BE2C (cell line): ENCODE measurements around the gene RANBP3.
"Not testable (repeated sequence)": the region's sequence is repeated elsewhere in the genome, so short reads cannot be mapped to it uniquely, and the experiment has no call there.

ENCODE experiments used
- DNase-seq: peaks from one replicate; pipeline ENCODE4 v3.0.0-alpha.2; 2020
- H3K27me3 ChIP-seq: fragments of 250-450 bp; sonication (Bioruptor Pico); 2 replicates; pipeline ENCODE4 v1.5.1; 2020; ENCODE audit warnings: mild to moderate bottlenecking
- H3K36me3 ChIP-seq: fragments of 250-450 bp; sonication (Bioruptor Pico); 2 replicates; pipeline ENCODE4 v1.5.1; 2020; ENCODE audit warnings: mild to moderate bottlenecking
- H3K4me1 ChIP-seq: fragments of 250-450 bp; sonication (Bioruptor Pico); 2 replicates; pipeline ENCODE4 v1.5.1; 2020
- H3K4me3 ChIP-seq: 2 replicates; pipeline ENCODE4 v1.5.1; 2011; ENCODE audit warnings: low read depth, low read length
- H3K9me3 ChIP-seq: fragments of 250-450 bp; sonication (Bioruptor Pico); 2 replicates; pipeline ENCODE4 v1.5.1; 2020
- CTCF ChIP-seq: IDR thresholded peaks from 2 replicates; pipeline ENCODE4 v1.5.1; 2012; ENCODE audit warnings: mild to moderate bottlenecking, low read depth, low read length

The RANBP3 gene

DNA sequence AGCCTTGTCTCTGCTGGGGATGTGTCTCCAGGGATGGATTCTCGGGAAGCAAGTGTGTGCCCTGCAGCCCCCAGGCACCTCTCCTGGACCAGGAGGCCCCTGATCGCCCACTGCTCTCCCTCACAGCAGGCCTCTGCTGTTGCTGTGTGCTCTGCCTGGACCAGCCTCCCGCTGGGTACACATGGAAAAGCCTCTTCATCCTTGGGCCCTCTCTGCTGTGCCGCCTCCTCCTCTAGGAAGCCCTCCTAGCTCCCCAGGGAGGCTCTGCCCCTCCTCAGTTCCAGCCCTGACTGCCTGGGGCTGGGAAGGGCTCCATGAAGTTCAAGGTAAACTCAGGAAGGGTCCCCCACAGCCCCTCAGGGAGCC is 86.4 kb downstream of the RANBP3 start:
- Histone ChIP-seq H3K36me3 (peaks cover 14% of the 10 kb centered on the region), H3K27me3 (peaks cover 11% of the 10 kb centered on the region), H3K9me3 (no peaks in the 10 kb centered on the region), H3K4me1 (peaks cover 31% of the 10 kb centered on the region), H3K4me3 (no peak overlapping the region)
- peak; percentile 35 for DNase-seq
- TF ChIP-seq CTCF, result no peak

- Histone ChIP-seq H3K9me3 (no peaks in the 10 kb centered on the region), H3K4me1 (peaks cover 28% of the 10 kb centered on the region), H3K36me3 (peaks cover 2% of the 10 kb centered on the region), H3K4me3 (no peak overlapping the region), H3K27me3 (peaks cover 11% of the 10 kb centered on the region)
- TF ChIP-seq CTCF, result no peak
- DNase-seq, result no peak
These were observed 87.8 kb downstream of the RANBP3 start for GRCh38 chr19:5890099-5890498.

- TF ChIP-seq CTCF, result no peak
- no peak overlapping the region for H3K4me3 ChIP-seq
- H3K4me1 ChIP-seq, result peaks cover 22% of the 10 kb centered on the region
- DNase-seq, result no peak
- H3K9me3 ChIP-seq, result no peaks in the 10 kb centered on the region
- peaks cover 11% of the 10 kb centered on the region for H3K27me3 ChIP-seq
- no peaks in the 10 kb centered on the region for H3K36me3 ChIP-seq
These were observed 88.5 kb downstream of the RANBP3 start for GRCh38 chr19:5889288-5889971.

DNA sequence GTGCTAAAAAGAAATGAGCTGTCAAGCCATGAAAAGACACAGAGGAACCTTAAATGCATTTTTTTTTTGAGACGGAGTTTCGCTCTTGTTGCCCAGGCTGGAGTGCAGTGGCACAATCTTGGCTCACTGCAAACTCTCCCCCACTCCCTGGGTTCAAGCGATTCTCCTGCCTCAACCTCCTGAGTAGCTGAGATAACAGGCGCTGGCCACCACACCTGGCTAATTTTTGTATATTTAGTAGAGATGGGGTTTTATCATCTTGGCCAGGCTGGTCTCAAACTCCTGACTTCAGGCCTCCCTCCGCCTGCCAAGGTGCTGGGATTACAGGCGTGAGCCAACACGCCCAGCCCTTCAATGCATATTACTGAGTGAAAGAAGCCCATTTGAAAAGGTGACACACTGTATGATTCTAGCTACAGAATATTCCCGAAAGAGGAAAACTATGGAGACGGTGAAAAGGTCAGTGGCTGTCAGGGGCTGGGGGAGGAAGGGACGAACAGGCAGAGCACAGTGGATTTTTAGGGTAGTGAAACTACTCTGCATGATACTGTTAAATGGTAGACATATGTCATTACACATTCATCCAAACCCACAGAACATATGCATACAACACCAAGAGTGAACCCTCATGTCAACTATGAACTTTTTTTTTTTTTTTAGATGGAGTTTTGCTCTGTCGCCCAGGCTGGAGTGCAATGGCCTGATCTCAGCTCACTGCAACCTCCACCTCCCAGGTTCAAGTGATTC is 93.7 kb downstream of the RANBP3 start:
- not testable (repeated sequence) for DNase-seq, H3K4me3 ChIP-seq, H3K9me3 ChIP-seq

DNA sequence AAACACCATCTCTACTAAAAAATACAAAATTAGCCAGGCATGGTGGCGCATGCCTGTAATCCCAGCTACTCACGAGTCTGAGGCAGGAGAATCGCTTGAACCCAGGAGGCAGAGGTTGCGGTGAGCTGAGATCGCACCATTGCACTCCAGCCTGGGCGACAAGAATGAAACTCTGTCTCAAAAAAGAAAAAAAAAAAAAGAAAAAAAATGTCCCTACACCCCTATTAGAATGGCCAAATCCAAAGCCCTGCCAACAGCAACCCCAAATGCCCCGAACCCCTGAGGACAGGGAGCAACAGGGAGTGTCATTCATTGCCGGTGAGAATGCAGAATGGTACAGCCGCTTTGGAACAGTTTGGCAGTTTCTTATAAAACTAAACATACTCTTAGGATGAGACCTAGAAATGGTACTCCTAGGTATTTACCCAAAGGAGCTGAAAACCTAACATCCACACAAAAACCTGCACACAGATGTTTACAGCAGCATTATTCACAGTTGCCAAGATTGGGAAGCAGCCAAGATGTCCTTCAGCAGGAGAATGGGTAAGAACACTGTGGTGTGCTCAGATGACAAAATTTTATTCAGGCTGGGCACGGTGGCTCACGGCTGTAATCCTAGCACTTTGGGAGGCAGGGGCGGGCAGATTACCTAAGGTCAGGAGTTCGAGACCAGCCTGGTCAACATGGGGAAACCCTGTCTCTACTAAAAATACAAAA is 94.6 kb downstream of the RANBP3 start:
- not testable (repeated sequence) for H3K4me3 ChIP-seq, H3K36me3 ChIP-seq, DNase-seq, H3K4me1 ChIP-seq, H3K9me3 ChIP-seq, H3K27me3 ChIP-seq

More for the DNA sequence above, 93.7 kb downstream of the RANBP3 start:
- H3K36me3 ChIP-seq, H3K4me1 ChIP-seq, H3K27me3 ChIP-seq: not testable (repeated sequence)

DNA sequence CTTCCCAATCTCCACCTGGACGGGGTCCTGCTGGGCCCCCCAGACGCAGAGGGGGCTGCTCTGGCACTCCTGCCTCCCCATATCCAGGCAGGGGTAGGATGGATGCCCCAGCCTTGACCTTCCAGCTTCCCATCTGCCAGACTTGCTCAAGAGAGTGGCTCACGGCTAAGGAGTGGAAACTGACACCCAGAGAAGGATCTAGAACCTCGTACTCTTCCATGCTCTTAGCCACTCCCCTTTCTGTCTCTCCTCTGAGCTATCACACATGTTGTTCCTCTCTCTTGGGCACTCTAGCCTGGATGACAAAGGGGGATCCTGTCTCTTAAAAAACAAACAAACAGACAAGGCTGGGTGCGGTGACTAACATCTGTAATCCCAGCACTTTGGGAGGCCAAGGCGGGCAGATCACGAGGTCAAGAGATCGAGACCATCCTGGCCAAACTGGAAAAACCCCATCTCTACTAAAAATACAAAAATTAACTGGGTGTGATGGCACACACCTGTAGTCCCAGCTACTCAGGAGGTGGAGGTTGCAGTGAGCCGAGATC is 95.4 kb downstream of the RANBP3 start:
- no peak overlapping the region for H3K4me3 ChIP-seq
- no peaks in the 10 kb centered on the region for H3K9me3 ChIP-seq
- no peak for TF ChIP-seq CTCF
- no peak for DNase-seq
- no peaks in the 10 kb centered on the region; the same call in 1 of the 2 replicates for H3K27me3 ChIP-seq
- no peaks in the 10 kb centered on the region for H3K4me1 ChIP-seq
- H3K36me3 ChIP-seq, result no peaks in the 10 kb centered on the region
